Left ventricle myocardium inferior (tissue), 1 donor: Measurements from ENCODE around the gene PKD2. TPM values are rescaled to one million over a fixed set of nuclear protein-coding genes. Genes with fewer than 3 reads are reported as not detected.

Experiments
- DNase-seq: peaks from one replicate; pipeline ENCODE4 v3.0.0-alpha.2; 2020
- H3K27ac ChIP-seq: fragments of 200-600 bp; replicated peaks from 2 replicates; pipeline ENCODE4 v1.8.0; 2021
- H3K27me3 ChIP-seq: fragments of 200-600 bp; 2 replicates; pipeline ENCODE4 v1.8.0; 2021; ENCODE audit warnings: low read depth
- H3K36me3 ChIP-seq: fragments of 200-600 bp; 2 replicates; pipeline ENCODE4 v1.8.0; 2021
- H3K4me1 ChIP-seq: fragments of 200-600 bp; 2 replicates; pipeline ENCODE4 v1.8.0; 2021
- H3K4me3 ChIP-seq: fragments of 200-600 bp; 2 replicates; pipeline ENCODE4 v1.8.0; 2021; ENCODE audit warnings: mild to moderate bottlenecking, moderate library complexity
- H3K9me3 ChIP-seq: fragments of 200-600 bp; replicated peaks from 2 replicates; pipeline ENCODE4 v1.8.0; 2021
- intact Hi-C: fragments of 100-400 bp; cut with micrococcal nuclease; formaldehyde crosslinking; loops from one replicate; pipeline ENCODE4 v1.11.0; 2022
- long read RNA-seq: library from polyadenylated mRNA; unstranded; transcript quantifications from one replicate; pipeline ENCODE4 v2.0.0, GENCODE V29; 2021
- total RNA-seq: library from RNA; stranded (reverse); fragmentation: NEBNext Ultra II Directional; extraction: Animal tissue kit (Norgen Biotek cat#: 25700); gene quantifications from one replicate; pipeline ENCODE4 v1.2.1, GENCODE V29; 2021
- TF ChIP-seq, protein P1 (sequence below): fragments of 200-600 bp; IDR thresholded peaks from 2 replicates; pipeline ENCODE4 v1.8.0; 2021; ENCODE audit warnings: antibody characterized with exemption, mild to moderate bottlenecking, borderline replicate concordance
- donor health status: DM: no; HTN: yes; CAD: no; lungs with severe emphysema.

PKD2 gene
- total RNA-seq: 11.7 TPM
- long read RNA-seq, full-length matches to known transcripts: 16 of 20 reads
- long read RNA-seq, partial matches to known transcripts: 1 of 20 reads
- long read RNA-seq, other reads (novel, unspliced or antisense): 3 of 20 reads

DNA sequence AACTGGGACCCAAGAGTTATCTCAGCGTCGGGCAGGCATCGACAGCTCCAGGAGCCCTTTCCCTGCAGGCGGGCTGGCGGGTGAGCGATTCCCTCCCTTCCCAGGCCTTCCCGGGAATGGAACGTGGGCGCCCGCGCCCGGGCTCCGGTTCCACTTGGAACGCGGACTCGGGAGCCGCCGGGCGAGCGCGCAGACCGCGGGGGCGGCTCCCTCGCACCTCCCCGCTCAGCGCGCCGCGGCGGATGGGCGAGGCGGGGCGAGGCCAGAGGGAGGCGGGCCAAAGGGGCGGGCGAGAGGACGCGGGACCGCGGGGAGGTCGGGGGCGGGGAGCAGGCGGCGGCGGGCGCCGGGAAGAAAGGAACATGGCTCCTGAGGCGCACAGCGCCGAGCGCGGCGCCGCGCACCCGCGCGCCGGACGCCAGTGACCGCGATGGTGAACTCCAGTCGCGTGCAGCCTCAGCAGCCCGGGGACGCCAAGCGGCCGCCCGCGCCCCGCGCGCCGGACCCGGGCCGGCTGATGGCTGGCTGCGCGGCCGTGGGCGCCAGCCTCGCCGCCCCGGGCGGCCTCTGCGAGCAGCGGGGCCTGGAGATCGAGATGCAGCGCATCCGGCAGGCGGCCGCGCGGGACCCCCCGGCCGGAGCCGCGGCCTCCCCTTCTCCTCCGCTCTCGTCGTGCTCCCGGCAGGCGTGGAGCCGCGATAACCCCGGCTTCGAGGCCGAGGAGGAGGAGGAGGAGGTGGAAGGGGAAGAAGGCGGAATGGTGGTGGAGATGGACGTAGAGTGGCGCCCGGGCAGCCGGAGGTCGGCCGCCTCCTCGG, at the start of gene PKD2:
PKD2 (plus strand) TSS at position 332 of the 818 bp plus-strand sequence; CDS start at position 431, 99 bp downstream.
- peak; percentile 91 for DNase-seq
- no peaks in the 10 kb centered on the region for H3K36me3 ChIP-seq
- peak within 1 kb of the TSS; percentile 87 for H3K27ac ChIP-seq
- H3K4me1 ChIP-seq: peaks cover 41% of the 10 kb centered on the region
- TF ChIP-seq, protein P1, sequence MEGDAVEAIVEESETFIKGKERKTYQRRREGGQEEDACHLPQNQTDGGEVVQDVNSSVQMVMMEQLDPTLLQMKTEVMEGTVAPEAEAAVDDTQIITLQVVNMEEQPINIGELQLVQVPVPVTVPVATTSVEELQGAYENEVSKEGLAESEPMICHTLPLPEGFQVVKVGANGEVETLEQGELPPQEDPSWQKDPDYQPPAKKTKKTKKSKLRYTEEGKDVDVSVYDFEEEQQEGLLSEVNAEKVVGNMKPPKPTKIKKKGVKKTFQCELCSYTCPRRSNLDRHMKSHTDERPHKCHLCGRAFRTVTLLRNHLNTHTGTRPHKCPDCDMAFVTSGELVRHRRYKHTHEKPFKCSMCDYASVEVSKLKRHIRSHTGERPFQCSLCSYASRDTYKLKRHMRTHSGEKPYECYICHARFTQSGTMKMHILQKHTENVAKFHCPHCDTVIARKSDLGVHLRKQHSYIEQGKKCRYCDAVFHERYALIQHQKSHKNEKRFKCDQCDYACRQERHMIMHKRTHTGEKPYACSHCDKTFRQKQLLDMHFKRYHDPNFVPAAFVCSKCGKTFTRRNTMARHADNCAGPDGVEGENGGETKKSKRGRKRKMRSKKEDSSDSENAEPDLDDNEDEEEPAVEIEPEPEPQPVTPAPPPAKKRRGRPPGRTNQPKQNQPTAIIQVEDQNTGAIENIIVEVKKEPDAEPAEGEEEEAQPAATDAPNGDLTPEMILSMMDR: no peak
- H3K27me3 ChIP-seq: no peaks in the 10 kb centered on the region
- peak within 1 kb of the TSS; percentile 93 for H3K4me3 ChIP-seq
- intact Hi-C loops: no loop called here
- no peaks in the 10 kb centered on the region for H3K9me3 ChIP-seq

DNA sequence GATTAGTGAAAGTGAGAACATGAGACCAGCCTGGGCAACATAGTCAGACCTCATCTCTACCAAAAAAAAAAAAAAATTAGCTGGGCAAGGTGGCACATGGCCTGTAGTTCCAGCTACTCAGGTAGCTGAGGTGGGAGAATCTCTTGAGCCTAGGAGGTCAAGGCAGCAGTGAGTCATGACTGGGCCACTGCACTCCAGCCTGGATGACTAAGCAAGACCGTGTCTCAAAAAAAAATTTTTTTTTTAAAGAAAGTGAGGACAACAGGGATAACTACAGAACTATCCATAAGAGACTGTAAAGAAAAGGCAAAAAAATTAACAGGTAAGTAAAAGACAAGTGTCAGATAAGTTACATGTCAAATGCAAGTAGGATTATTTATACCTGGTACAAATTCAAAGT, 45.4 kb upstream of the PKD2 start:
- Histone ChIP-seq H3K36me3 (no peaks in the 10 kb centered on the region), H3K27me3 (peaks cover 1% of the 10 kb centered on the region), H3K4me1 (no peaks in the 10 kb centered on the region), H3K9me3 (no peaks in the 10 kb centered on the region), H3K4me3 (no peak overlapping the region), H3K27ac (no peak overlapping the region)
- TF ChIP-seq, protein P1: no peak
- DNase-seq: no peak
- intact Hi-C loops: no loop called here

DNA sequence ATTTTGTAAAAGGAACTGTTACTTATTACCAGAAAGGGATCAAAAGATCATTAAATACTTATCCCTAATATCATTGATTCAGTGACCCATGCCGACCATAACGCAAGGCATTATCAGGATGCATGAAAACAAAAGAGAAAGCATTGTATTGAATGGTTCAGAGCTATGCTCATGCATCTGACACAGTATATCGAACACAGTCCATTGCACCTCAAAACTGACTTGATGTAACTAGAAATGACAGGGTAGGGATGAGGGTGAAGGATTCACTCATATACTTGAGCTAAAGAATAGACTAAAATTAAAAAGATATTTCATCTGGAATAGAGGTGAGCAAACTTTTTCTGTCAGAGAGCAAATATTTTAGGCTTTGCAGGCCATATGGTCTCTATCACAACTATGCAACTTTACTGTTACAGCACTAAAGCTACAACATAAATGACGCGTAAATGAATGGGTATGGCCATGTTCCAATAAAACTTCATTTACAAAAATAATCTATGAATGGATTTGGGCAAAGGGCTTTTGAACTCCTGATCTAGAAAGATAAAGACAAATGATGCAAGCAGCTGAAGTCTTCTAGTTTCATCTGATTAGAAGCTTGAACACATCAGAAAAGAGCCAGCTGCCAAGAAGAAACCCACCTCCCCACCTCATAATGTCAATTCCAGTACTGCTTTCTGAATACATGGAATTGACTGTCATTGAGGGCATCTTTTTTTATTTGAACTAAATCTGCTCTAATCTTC, 44.9 kb upstream of the PKD2 start:
- H3K27ac ChIP-seq: no peak overlapping the region
- H3K9me3 ChIP-seq: no peaks in the 10 kb centered on the region
- H3K27me3 ChIP-seq: peaks cover 6% of the 10 kb centered on the region
- no peak overlapping the region for H3K4me3 ChIP-seq
- no peak for DNase-seq
- no peaks in the 10 kb centered on the region for H3K4me1 ChIP-seq
- intact Hi-C loops: no loop called here
- no peaks in the 10 kb centered on the region for H3K36me3 ChIP-seq
- TF ChIP-seq, protein P1: no peak

DNA sequence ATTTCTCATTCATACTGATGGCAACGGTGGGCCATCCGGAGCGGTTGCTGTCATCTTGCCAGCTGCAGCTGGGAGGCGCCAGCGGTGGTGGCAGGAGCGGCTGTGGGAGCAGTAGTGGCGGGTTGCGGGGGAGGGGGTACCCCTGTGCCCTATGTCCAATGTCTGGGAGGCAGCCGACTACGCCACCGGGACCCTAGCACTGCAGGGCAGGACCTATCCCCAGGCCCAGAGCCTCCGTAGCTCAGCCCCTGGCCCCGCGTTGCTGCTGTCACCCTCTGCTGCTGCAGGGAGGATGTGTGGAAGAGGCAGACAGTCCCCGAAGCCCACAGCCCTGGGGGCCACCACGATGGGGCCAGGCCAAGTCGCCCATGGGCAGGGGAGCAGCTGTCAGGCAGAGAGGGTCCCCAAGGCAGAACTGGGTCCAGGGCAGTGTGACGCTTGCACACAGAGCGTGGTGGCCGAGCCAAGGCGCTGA, 41.9 kb upstream of the PKD2 start:
- Histone ChIP-seq H3K27ac (no peak overlapping the region), H3K4me1 (no peaks in the 10 kb centered on the region), H3K27me3 (peaks cover 6% of the 10 kb centered on the region), H3K36me3 (no peaks in the 10 kb centered on the region), H3K4me3 (no peak overlapping the region), H3K9me3 (no peaks in the 10 kb centered on the region)
- intact Hi-C loops: no loop called here
- TF ChIP-seq, protein P1: no peak
- DNase-seq: no peak

DNA sequence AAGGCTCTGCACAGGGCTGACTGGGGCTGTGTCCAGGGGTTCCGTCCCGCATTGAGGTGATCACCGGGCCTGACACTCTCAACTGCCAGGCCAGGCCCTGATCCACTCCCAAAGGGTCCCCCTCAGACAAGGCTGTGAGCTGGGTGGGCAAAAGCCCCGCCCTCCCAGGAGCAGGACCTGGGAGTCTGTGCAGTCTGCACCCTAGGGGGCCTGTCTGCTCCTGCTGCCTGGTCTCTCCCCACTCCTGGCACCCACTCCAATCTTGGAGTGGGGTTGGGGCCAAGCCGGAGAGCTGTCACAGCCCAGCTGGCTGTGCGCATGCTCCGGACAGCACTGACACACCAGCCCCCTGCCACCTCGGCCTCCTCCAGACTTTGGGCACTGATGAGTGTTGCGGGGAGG, 41.3 kb upstream of the PKD2 start:
- H3K27ac ChIP-seq: no peak overlapping the region
- no peaks in the 10 kb centered on the region for H3K4me1 ChIP-seq
- intact Hi-C loops: no loop called here
- no peaks in the 10 kb centered on the region for H3K9me3 ChIP-seq
- TF ChIP-seq, protein P1: no peak
- no peaks in the 10 kb centered on the region for H3K36me3 ChIP-seq
- no peak for DNase-seq
- peaks cover 6% of the 10 kb centered on the region for H3K27me3 ChIP-seq
- no peak overlapping the region for H3K4me3 ChIP-seq
